Loucy (cell line): Measurements from ENCODE around the gene OTUD4.

Source experiments
- EZH2phosphoT487 ChIP-seq: fragments of 200-600 bp; IDR thresholded peaks from 2 replicates; pipeline ENCODE4 v1.6.1; 2018; ENCODE audit warnings: antibody characterized with exemption, mild to moderate bottlenecking, moderate library complexity, borderline replicate concordance
- TF ChIP-seq, protein P1 (sequence below): fragments of 200-600 bp; sonication (generic); conservative IDR thresholded peaks from 2 replicates; pipeline ENCODE4 v1.5.1; 2014; ENCODE audit warnings: mild to moderate bottlenecking, antibody characterized with exemption, low read length

GRCh38 chr4:145195167-145195952, 15.0 kb upstream of the OTUD4 start:
- TF ChIP-seq, protein P1, sequence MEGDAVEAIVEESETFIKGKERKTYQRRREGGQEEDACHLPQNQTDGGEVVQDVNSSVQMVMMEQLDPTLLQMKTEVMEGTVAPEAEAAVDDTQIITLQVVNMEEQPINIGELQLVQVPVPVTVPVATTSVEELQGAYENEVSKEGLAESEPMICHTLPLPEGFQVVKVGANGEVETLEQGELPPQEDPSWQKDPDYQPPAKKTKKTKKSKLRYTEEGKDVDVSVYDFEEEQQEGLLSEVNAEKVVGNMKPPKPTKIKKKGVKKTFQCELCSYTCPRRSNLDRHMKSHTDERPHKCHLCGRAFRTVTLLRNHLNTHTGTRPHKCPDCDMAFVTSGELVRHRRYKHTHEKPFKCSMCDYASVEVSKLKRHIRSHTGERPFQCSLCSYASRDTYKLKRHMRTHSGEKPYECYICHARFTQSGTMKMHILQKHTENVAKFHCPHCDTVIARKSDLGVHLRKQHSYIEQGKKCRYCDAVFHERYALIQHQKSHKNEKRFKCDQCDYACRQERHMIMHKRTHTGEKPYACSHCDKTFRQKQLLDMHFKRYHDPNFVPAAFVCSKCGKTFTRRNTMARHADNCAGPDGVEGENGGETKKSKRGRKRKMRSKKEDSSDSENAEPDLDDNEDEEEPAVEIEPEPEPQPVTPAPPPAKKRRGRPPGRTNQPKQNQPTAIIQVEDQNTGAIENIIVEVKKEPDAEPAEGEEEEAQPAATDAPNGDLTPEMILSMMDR: no peak
- no peak for TF ChIP-seq EZH2phosphoT487
